ENCODE measurements around the gene DMAP1.
"Not testable (repeated sequence)": the region's sequence is repeated elsewhere in the genome, so short reads cannot be mapped to it uniquely, and the experiment has no call there.

The DMAP1 gene

DNA sequence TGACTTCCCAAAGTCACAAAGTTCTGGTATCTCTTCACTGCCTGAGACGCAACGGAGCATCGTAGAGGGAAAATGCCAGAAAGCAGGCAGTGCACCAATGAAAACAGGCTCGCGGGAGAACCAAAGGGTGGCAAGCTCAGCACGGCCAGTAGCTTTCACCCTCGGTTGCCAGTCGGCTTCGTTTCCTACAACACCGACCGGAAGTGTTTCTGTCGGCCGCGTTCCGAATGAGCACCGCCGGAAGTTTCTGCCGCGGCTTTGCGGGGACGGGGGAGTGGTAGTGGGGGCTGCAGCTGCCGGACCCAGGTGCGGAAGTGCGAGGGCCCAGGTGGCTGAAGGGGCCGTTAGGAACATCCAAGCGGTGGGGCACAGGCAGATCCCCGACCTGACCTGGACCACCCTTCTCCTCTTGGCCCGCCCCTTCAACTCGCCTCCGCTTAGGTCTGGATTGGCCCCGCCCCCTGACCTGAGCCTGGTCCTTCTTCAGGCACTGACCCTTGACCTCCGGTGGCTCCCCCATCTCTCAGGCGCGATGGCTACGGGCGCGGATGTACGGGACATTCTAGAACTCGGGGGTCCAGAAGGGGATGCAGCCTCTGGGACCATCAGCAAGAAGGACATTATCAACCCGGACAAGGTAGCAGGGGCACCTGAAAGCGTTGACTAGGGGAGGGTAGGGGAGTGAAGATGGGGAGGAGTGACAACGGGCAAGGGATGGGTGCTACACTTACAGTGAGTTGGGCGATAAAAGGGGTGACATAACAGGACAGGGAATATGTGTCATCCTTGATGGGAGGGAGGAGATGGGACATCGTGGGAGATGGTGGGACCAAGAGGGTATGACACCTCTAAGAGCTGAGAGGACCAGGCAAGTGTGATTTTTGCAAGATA, at the start of gene DMAP1:
Gene DMAP1, plus strand, starts transcription at position 250 of the 891 bp plus-strand sequence. Its CDS starts 283 bp downstream, at position 533.
- peak; percentile 77 for DNase-seq (ENCODE audit: low read depth)

DNA sequence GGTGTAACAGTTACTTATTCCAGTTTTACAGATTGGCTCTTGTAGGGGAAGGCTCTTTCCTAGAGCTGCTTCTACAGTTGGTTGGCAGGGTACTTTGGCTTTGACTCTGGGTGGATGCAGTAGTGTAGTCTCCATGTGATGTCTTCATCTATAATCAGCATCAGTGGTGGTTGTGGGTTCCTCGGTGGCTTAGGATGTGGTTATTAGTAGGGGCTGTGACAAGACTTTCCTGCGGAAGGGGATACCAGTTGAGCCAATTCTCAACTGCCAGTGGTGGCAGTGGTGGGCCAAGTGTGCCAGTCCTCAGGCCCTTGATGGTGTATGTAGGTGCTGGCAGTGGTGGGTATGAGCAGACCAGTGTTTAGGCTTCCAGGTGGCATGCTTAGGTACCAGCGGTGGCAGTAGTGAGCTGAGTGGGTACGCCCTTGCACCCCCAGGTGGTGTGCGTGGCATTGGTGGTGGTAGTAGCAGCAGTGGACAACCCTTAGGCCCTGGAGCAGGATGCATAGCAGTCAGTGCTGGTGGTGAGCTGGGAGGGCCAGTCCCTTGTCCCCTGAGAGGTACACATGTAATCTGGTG, 44.7 kb upstream of the DMAP1 start:
- DNase-seq (ENCODE audit: low read depth) = no peak

DNA sequence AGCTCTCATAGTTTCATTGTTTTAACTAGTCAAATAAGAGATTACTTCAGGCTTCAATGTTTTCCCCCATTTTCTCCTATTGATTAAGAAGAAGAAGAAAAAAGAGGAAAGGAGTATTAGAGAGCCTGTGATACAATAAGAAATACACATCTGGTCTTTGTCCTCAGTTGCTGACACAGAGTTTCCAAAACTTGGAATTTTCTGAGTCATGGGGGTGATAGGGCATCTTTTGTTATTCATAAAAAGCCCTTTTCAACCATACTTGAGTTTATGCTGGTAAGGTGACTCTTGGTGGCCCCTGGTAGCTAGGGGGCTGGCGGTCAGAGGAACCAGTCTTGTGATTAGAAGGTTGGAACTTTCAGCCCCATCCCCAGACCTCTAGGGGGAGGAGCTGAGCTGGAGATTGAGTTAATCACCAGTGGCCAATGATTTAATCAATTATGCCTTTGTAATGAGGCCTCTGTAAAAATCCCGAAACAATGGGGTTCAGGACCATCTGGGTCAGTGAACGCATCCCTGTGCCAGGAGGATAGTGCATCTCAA, 42.9 kb upstream of the DMAP1 start:
- DNase-seq (ENCODE audit: low read depth) = peak; percentile 31

- DNase-seq (ENCODE audit: low read depth) = no peak
Observed at GRCh38 chr1:44174630-44175029, 38.6 kb upstream of the DMAP1 start.

DNA sequence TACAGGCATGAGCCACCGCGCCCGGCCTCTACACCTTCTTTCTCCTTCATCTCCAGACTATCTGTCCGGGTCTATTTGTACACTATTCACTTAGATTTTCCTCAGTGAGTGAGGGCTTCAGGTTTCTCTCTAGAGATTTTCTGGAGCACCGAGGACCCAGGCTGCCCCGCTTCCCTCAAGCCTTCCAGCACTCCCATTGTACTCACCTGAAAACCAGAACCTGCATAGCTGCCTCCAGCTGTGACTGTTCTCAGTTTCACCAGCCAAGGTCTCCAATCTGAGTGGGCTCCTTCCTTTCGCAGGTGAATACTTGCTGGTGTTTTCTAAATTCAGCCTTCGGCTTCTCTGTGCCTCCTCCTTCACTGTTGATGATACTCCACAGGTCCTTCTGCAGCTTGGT, 12.9 kb upstream of the DMAP1 start:
- no peak for DNase-seq (ENCODE audit: low read depth)

GRCh38 chr1:44206545-44206944, 6.7 kb upstream of the DMAP1 start:
- not testable (repeated sequence) for DNase-seq (ENCODE audit: low read depth)

GRCh38 chr1:44208226-44208625, 5.0 kb upstream of the DMAP1 start:
- DNase-seq (ENCODE audit: low read depth) = no peak

- no peak for DNase-seq (ENCODE audit: low read depth)
Observed at GRCh38 chr1:44210595-44210994, 2.7 kb upstream of the DMAP1 start.

GRCh38 chr1:44212355-44213221, 683 bp upstream of the DMAP1 start:
- no peak for DNase-seq (ENCODE audit: low read depth)

DNA sequence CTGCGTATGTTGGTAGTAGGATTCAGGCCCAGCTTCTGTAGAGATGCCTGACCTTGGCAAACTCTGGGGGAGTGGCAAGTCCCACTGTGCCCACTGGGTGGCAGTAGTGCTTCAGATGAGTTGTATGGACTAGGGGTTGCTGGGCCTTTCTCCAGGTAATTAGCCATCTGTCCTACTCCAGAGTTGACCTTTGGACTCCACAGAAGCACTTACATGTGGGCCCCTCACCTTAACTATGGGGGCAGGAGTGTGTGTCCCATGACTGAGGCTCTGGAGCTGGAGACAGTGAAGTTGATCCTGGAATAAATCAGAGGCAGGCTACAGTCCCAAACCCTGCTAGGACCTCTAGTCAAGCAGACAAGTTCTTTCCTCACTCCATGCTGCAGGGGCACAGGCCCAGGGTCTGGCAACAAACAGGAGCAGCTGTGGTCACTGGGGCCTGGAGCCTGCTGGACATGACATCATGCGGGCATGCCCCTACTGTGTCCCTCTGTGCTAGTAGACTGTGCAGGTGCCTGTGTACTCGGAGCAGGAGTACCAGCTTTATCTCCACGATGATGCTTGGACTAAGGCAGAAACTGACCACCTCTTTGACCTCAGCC, 4.6 kb downstream of the DMAP1 start:
- DNase-seq (ENCODE audit: low read depth) = peak; percentile 38

DNA sequence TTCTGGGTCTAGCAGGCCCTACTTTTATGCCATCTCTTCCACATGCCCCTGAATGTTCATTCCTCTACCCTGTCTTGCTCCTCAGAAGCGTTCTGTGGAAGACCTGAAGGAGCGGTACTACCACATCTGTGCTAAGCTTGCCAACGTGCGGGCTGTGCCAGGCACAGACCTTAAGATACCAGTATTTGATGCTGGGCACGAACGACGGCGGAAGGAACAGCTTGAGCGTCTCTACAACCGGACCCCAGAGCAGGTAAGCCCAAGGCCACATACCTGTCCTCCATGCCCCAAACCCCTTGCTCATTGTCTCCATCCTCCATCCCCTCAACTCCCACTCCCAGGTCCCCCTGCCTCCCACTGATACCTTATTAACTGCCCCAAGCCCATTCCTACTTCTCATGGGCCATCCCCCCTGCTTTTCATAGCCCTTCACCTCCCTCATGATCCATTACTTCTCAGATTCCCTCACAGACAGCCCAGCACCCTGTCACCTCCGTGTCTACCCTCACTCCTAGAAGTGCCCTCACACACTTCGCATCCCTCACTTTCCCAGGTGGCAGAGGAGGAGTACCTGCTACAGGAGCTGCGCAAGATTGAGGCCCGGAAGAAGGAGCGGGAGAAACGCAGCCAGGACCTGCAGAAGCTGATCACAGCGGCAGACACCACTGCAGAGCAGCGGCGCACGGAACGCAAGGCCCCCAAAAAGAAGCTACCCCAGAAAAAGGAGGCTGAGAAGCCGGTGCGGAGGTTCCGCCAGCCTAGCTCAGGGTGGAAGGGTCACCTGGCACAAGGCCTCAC, 5.4 kb downstream of the DMAP1 start:
- no peak for DNase-seq (ENCODE audit: low read depth)

- DNase-seq (ENCODE audit: low read depth) = no peak
Observed at GRCh38 chr1:44219301-44219626, 6.0 kb downstream of the DMAP1 start.

- peak; percentile 64 for DNase-seq (ENCODE audit: low read depth)
Observed at GRCh38 chr1:44220001-44220751, 6.9 kb downstream of the DMAP1 start.

GRCh38 chr1:44220755-44221154, 7.5 kb downstream of the DMAP1 start:
- DNase-seq (ENCODE audit: low read depth) = no peak

GRCh38 chr1:44221769-44222168, 8.5 kb downstream of the DMAP1 start:
- no peak for DNase-seq (ENCODE audit: low read depth)

DNA sequence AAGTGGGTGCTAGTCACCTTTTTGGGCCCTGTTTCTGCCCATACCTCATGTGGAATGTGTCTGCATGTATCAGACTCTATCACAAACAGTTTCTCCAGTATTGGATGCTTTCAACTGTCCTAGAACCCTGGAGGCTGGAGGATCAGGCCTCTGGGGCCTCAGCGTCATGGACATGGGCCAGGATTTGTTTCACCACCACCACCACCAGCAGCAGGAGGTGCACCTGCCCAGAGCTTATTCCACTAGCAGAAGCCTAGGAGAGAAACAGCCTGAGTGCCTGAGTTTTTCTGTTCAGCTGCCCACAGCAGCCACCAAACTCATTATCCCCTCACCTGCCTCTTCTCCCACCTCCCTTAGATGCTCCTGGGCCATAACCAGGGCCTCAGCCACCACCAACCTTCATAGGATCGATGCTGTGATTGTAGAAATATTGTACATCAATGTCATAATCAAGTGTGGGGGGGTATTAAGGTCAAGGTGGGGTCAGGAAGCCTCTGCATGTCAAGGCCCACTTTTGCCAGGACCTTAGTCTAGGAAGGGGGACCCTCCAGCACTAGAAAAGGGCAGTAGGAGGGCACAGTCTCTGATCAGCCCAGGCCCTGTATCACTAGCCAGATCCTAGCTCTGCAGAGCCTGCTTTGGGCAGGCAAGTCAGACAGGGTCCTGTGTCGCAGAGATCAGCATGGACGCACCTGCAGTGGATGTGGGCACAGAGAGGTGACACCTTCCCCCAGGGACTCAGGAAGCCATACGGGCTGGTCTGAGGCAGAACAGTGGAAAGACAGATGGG, 9.3 kb downstream of the DMAP1 start:
- no peak for DNase-seq (ENCODE audit: low read depth)

DNA sequence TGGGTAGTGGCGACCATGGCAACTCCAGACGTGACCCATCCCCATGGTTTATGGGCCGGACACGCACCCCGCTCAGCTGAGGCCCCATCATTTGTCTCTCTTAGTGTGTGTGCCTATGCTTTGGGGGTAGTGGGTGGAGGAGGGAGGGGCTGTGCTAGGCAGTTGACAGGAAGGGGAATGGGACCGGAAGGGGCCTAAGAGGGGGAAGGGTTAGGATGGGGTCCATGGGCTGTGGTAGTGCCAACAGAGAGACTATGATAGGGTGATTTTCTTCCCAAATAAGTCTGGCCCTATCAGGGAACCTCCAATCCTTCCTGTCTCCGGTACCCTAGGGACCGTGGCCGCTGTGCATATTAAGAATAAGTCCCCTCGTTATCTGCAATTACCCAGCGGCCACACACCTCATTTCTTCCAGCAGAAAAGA, 9.9 kb downstream of the DMAP1 start:
- no peak for DNase-seq (ENCODE audit: low read depth)

GRCh38 chr1:44225761-44226160, 12.5 kb downstream of the DMAP1 start:
- no peak for DNase-seq (ENCODE audit: low read depth)

DNA sequence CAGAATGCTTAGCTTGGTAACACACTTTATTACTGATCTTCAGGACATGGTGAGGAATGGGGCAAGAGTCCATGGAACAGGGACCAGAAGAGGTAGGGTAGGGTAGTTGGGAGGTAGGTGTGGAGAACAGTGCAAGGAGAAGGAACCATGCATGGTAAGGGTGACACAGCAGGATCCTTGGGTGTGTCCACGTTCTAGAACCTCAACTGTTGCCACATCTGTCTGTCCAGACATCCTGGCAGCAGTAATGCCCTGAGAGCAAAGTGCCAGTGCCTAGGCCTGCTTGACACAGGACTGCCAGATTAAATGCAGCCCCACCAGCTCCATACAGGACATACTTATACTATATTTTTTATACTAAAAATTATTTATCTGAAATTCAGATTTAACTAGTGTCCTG, 13.9 kb downstream of the DMAP1 start:
- DNase-seq (ENCODE audit: low read depth) = peak; percentile 41

- no peak for DNase-seq (ENCODE audit: low read depth)
Observed at GRCh38 chr1:44228218-44228617, 14.9 kb downstream of the DMAP1 start.

Data from fibroblast of gingiva (primary cell).